OCI-LY3 (cell line): ENCODE data around the gene SH3RF3.

Experiments used
- H2AFZ ChIP-seq: fragments of 200-600, 300-600 bp; shearing (Covaris generic); 2 replicates; pipeline ENCODE4 v1.6.0; 2014; ENCODE audit warnings: antibody characterized with exemption, low read depth, low read length
- H3K27ac ChIP-seq: fragments of 200-600, 300-600 bp; sonication (generic); 2 replicates; pipeline ENCODE4 v1.5.1; 2014; ENCODE audit warnings: mild to moderate bottlenecking, low read length, moderate library complexity, mixed read lengths
- H3K27me3 ChIP-seq: fragments of 200-600, 300-600 bp; sonication (generic); 2 replicates; pipeline ENCODE4 v1.6.1; 2014; ENCODE audit warnings: low read depth, low read length, mixed read lengths
- H3K36me3 ChIP-seq: fragments of 200-600, 300-600 bp; sonication (generic); replicated peaks from 2 replicates; pipeline ENCODE3; 2014; ENCODE audit warnings: low read depth, low read length, mixed read lengths
- H3K4me1 ChIP-seq: fragments of 300-600, 200-600 bp; sonication (generic); 2 replicates; pipeline ENCODE4 v1.6.1; 2014; ENCODE audit warnings: low read length, mixed read lengths
- H3K4me2 ChIP-seq: fragments of 200-600, 300-600 bp; sonication (generic); 2 replicates; pipeline ENCODE4 v1.6.1; 2014; ENCODE audit warnings: low read length, mixed read lengths
- H3K4me3 ChIP-seq: fragments of 300-600, 200-600 bp; sonication (generic); 2 replicates; pipeline ENCODE4 v1.5.1; 2014; ENCODE audit warnings: antibody characterized with exemption, mild to moderate bottlenecking, low read length, moderate library complexity
- H3K79me2 ChIP-seq: fragments of 300-600, 200-600 bp; shearing (Covaris generic); 2 replicates; pipeline ENCODE4 v1.6.1; 2014; ENCODE audit warnings: mild to moderate bottlenecking, low read length, mixed read lengths
- H3K9ac ChIP-seq: fragments of 300-600, 200-600 bp; shearing (Covaris generic); 2 replicates; pipeline ENCODE4 v1.6.0; 2014; ENCODE audit warnings: mild to moderate bottlenecking, low read length, moderate library complexity
- H3K9me3 ChIP-seq: fragments of 200-600, 300-600 bp; shearing (Covaris generic); 2 replicates; pipeline ENCODE4 v1.6.1; 2014; ENCODE audit warnings: low read length, mixed read lengths; ENCODE audit not compliant: insufficient read depth
- H4K20me1 ChIP-seq: fragments of 200-600, 300-600 bp; sonication (generic); 2 replicates; pipeline ENCODE4 v1.6.1; 2016; ENCODE audit warnings: low read length, mixed read lengths; ENCODE audit not compliant: insufficient read depth
- CTCF ChIP-seq: fragments of 200-600, 300-600 bp; sonication (generic); IDR thresholded peaks from 2 replicates; pipeline ENCODE4 v1.5.1; 2014; ENCODE audit warnings: antibody characterized with exemption, low read length, low read depth
- EZH2phosphoT487 ChIP-seq: fragments of 200-600 bp; shearing (Covaris generic); IDR thresholded peaks from 2 replicates; pipeline ENCODE4 v1.6.1; 2018; ENCODE audit warnings: antibody characterized with exemption, mixed run types, low read depth

Gene SH3RF3

GRCh38 chr2:109141727-109142283, 12.8 kb downstream of the SH3RF3 start:
- no peaks in the 10 kb centered on the region; the same call in 1 of the 2 replicates for H3K27me3 ChIP-seq
- H3K9ac ChIP-seq, result no peak overlapping the region
- H3K4me2 ChIP-seq, result no peak overlapping the region
- H3K9me3 ChIP-seq, result no peaks in the 10 kb centered on the region
- H3K4me1 ChIP-seq, result no peaks in the 10 kb centered on the region
- H3K79me2 ChIP-seq, result no peaks in the 10 kb centered on the region
- H3K36me3 ChIP-seq, result no peaks in the 10 kb centered on the region
- H3K4me3 ChIP-seq, result no peak overlapping the region
- no peak for TF ChIP-seq EZH2phosphoT487
- TF ChIP-seq CTCF, result no peak
- H2AFZ ChIP-seq, result no peak overlapping the region
- H4K20me1 ChIP-seq, result no peaks in the 10 kb centered on the region
- H3K27ac ChIP-seq, result no peak overlapping the region

GRCh38 chr2:109142416-109143210, 13.6 kb downstream of the SH3RF3 start:
- H3K9me3 ChIP-seq, result no peaks in the 10 kb centered on the region
- no peak overlapping the region for H3K27ac ChIP-seq
- H3K4me2 ChIP-seq, result no peak overlapping the region
- no peaks in the 10 kb centered on the region for H4K20me1 ChIP-seq
- H3K36me3 ChIP-seq, result no peaks in the 10 kb centered on the region
- H3K4me1 ChIP-seq, result no peaks in the 10 kb centered on the region
- no peak overlapping the region for H2AFZ ChIP-seq
- H3K4me3 ChIP-seq, result no peak overlapping the region
- no peak overlapping the region for H3K9ac ChIP-seq
- H3K79me2 ChIP-seq, result no peaks in the 10 kb centered on the region
- TF ChIP-seq EZH2phosphoT487 (no peak), CTCF (no peak)
- peaks cover 6% of the 10 kb centered on the region; the same call in 1 of the 2 replicates for H3K27me3 ChIP-seq

- no peaks in the 10 kb centered on the region for H3K79me2 ChIP-seq
- peaks cover 6% of the 10 kb centered on the region; the same call in 1 of the 2 replicates for H3K27me3 ChIP-seq
- H2AFZ ChIP-seq, result no peak overlapping the region
- no peaks in the 10 kb centered on the region for H3K36me3 ChIP-seq
- H3K9me3 ChIP-seq, result no peaks in the 10 kb centered on the region
- H3K4me1 ChIP-seq, result no peaks in the 10 kb centered on the region
- TF ChIP-seq EZH2phosphoT487, result no peak
- TF ChIP-seq CTCF, result no peak
- no peaks in the 10 kb centered on the region for H4K20me1 ChIP-seq
- no peak overlapping the region for H3K9ac ChIP-seq
- no peak overlapping the region for H3K4me3 ChIP-seq
- no peak overlapping the region for H3K4me2 ChIP-seq
- H3K27ac ChIP-seq, result no peak overlapping the region
Measured at GRCh38 chr2:109143214-109144187, 14.5 kb downstream of the SH3RF3 start.

GRCh38 chr2:109144271-109144670, 15.3 kb downstream of the SH3RF3 start:
- Histone ChIP-seq H4K20me1 (no peaks in the 10 kb centered on the region), H2AFZ (no peak overlapping the region), H3K27me3 (peaks cover 6% of the 10 kb centered on the region; the same call in 1 of the 2 replicates), H3K9ac (no peak overlapping the region), H3K36me3 (no peaks in the 10 kb centered on the region), H3K4me3 (no peak overlapping the region), H3K9me3 (no peaks in the 10 kb centered on the region), H3K4me2 (no peak overlapping the region), H3K27ac (no peak overlapping the region), H3K79me2 (no peaks in the 10 kb centered on the region), H3K4me1 (no peaks in the 10 kb centered on the region)
- no peak for TF ChIP-seq CTCF
- no peak for TF ChIP-seq EZH2phosphoT487
